Adrenal gland (tissue), 5 donors: Measurements from ENCODE around the gene MRFAP1.

Experiments used
- CTCF ChIP-seq, 6 experiments: fragments of 450-650 bp in 4 of 6; fragments of 200-600 bp in 2 of 6; sonication (generic) in 1 of 6; IDR thresholded peaks; 1 replicate in 5 of 6; 2 replicates in 1 of 6; pipeline versions ENCODE4 v1.5.1 to v1.8.0; 2016 to 2021; ENCODE audit warnings: antibody characterized with exemption in 6 of 6, mild to moderate bottlenecking in 2 of 6, moderate library complexity in 1 of 6
- POLR2A ChIP-seq, 2 donors: fragments of 450-650 bp; IDR thresholded peaks; one replicate each; pipeline ENCODE4 v1.6.1; 2017; ENCODE audit warnings: antibody characterized with exemption in 2 of 2, mild to moderate bottlenecking in 2 of 2, moderate library complexity in 1 of 2
- donor health status: DM: no; HTN: no; CAD: no.

- TF ChIP-seq CTCF (IDR thresholded peaks at IDR 0.05) (no peak), POLR2A (IDR thresholded peaks at IDR 0.05) (no peak)
These were observed 43.5 kb upstream of the MRFAP1 start for GRCh38 chr4:6596948-6597347.
